Neural cell (in vitro differentiated cells): ENCODE results near the gene FBXO46. TPM values are rescaled to one million over a fixed set of nuclear protein-coding genes. Genes with fewer than 3 reads are reported as not detected.

Experiments used
- H2AFZ ChIP-seq: fragments of 200-600, 300-800 bp; sonication (generic), shearing (Covaris generic); 2 replicates; pipeline ENCODE4 v1.6.0; 2014; ENCODE audit warnings: low read depth, mild to moderate bottlenecking, antibody characterized with exemption, low read length, moderate library complexity
- H3F3A ChIP-seq: fragments of 200-600 bp; shearing (Covaris generic); 2 replicates; pipeline ENCODE4 v1.6.1; 2016; ENCODE audit warnings: mild to moderate bottlenecking, moderate library complexity, mixed read lengths, antibody characterized with exemption, low read length; ENCODE audit not compliant: insufficient read depth, poor library complexity, severe bottlenecking
- H3K27ac ChIP-seq: fragments of 200-600, 300-800 bp; sonication (generic), shearing (Covaris generic); 2 replicates; pipeline ENCODE4 v1.5.1; 2014; ENCODE audit warnings: mild to moderate bottlenecking, low read length, moderate library complexity
- H3K27me3 ChIP-seq: fragments of 300-800, 200-600 bp; sonication (generic), shearing (Covaris generic); 2 replicates; pipeline ENCODE4 v1.6.0; 2014; ENCODE audit warnings: mild to moderate bottlenecking, low read depth, low read length, moderate library complexity; ENCODE audit not compliant: insufficient read depth
- H3K36me3 ChIP-seq: fragments of 300-800, 200-600 bp; sonication (generic), shearing (Covaris generic); 2 replicates; pipeline ENCODE4 v1.5.1; 2014; ENCODE audit warnings: mild to moderate bottlenecking, antibody characterized with exemption, low read length, moderate library complexity; ENCODE audit not compliant: insufficient read depth
- H3K4me2 ChIP-seq: fragments of 300-800, 200-600 bp; sonication (generic), shearing (Covaris generic); 2 replicates; pipeline ENCODE4 v1.6.0; 2014; ENCODE audit warnings: mild to moderate bottlenecking, low read length
- H3K4me3 ChIP-seq: fragments of 300-800, 200-600 bp; sonication (generic), shearing (Covaris generic); 2 replicates; pipeline ENCODE4 v1.5.1; 2014; ENCODE audit warnings: mild to moderate bottlenecking, low read length, moderate library complexity
- H3K79me2 ChIP-seq: fragments of 200-600 bp; shearing (Covaris generic); replicated peaks from 2 replicates; pipeline ENCODE4 v1.6.0; 2014; ENCODE audit warnings: mild to moderate bottlenecking, low read length, moderate library complexity; ENCODE audit not compliant: insufficient read depth
- H3K9ac ChIP-seq: fragments of 300-800, 200-600 bp; sonication (generic), shearing (Covaris generic); 2 replicates; pipeline ENCODE4 v1.6.1; 2016; ENCODE audit warnings: mild to moderate bottlenecking, low read length, mixed read lengths
- H3K9me2 ChIP-seq: fragments of 200-600 bp; shearing (Covaris generic); 2 replicates; pipeline ENCODE4 v1.6.1; 2016; ENCODE audit warnings: mild to moderate bottlenecking, low read length, mixed read lengths; ENCODE audit not compliant: insufficient read depth
- H3K9me3 ChIP-seq: fragments of 200-600, 300-800 bp; sonication (generic), shearing (Covaris generic); 2 replicates; pipeline ENCODE4 v1.6.1; 2016; ENCODE audit warnings: mild to moderate bottlenecking, mixed run types, low read length, moderate library complexity, mixed read lengths
- H4K20me1 ChIP-seq: fragments of 200-600 bp; shearing (Covaris generic); 2 replicates; pipeline ENCODE4 v1.6.1; 2016; ENCODE audit warnings: mild to moderate bottlenecking, mixed run types; ENCODE audit not compliant: insufficient read depth
- CTCF ChIP-seq: fragments of 450-650 bp; IDR thresholded peaks from 2 replicates; pipeline ENCODE4 v1.5.1; 2014; ENCODE audit warnings: antibody characterized with exemption, mild to moderate bottlenecking, moderate library complexity; ENCODE audit not compliant: poor library complexity, severe bottlenecking
- EP300 ChIP-seq: fragments of 450-650 bp; conservative IDR thresholded peaks from 2 replicates; pipeline ENCODE4 v1.6.1; 2014; ENCODE audit warnings: antibody characterized with exemption, mild to moderate bottlenecking, moderate library complexity; ENCODE audit not compliant: poor library complexity, severe bottlenecking
- EZH2 ChIP-seq: fragments of 200-600, 300-800 bp; shearing (Covaris generic), sonication (generic); IDR thresholded peaks from 2 replicates; pipeline ENCODE4 v1.6.1; 2014; ENCODE audit warnings: antibody characterized with exemption, low read length, borderline replicate concordance, mild to moderate bottlenecking; ENCODE audit not compliant: insufficient read depth, poor library complexity, severe bottlenecking
- MXI1 ChIP-seq: fragments of 450-650 bp; conservative IDR thresholded peaks from 2 replicates; pipeline ENCODE4 v1.6.1; 2014; ENCODE audit warnings: antibody characterized with exemption, mild to moderate bottlenecking; ENCODE audit not compliant: poor library complexity, severe bottlenecking
- POLR2AphosphoS5 ChIP-seq: IDR thresholded peaks from 2 replicates; pipeline ENCODE4 v1.6.1; 2012
- RAD21 ChIP-seq: fragments of 450-650 bp; conservative IDR thresholded peaks from 2 replicates; pipeline ENCODE4 v1.6.1; 2014; ENCODE audit warnings: antibody characterized with exemption, mild to moderate bottlenecking, moderate library complexity
- REST ChIP-seq: IDR thresholded peaks from 2 replicates; pipeline ENCODE4 v1.6.1; 2012; ENCODE audit warnings: borderline replicate concordance
- SMC3 ChIP-seq: fragments of 450-650 bp; conservative IDR thresholded peaks from 2 replicates; pipeline ENCODE4 v1.6.1; 2014; ENCODE audit warnings: antibody characterized with exemption, mild to moderate bottlenecking, moderate library complexity; ENCODE audit not compliant: poor library complexity
- TAF1 ChIP-seq: IDR thresholded peaks from 2 replicates; pipeline ENCODE4 v1.6.1; 2012; ENCODE audit warnings: low read depth
- polyA plus RNA-seq: library from polyadenylated mRNA; depleted of rRNA; stranded (reverse); fragments of >200 nt; gene quantifications from 2 replicates; pipeline ENCODE4 v1.2.3, GENCODE V29; 2014

FBXO46 gene
- polyA plus RNA-seq, 1 donor from 2014 or later: 12.5 TPM

- H3K9ac ChIP-seq: no peak overlapping the region
- H3K79me2 ChIP-seq: no peaks in the 10 kb centered on the region
- H3K9me3 ChIP-seq: no peaks in the 10 kb centered on the region
- peaks cover 43% of the 10 kb centered on the region for H3K27me3 ChIP-seq
- no peaks in the 10 kb centered on the region for H3F3A ChIP-seq
- TF ChIP-seq POLR2AphosphoS5 (no peak), EZH2 (no peak), SMC3 (no peak), REST (no peak), MXI1 (no peak), RAD21 (no peak), CTCF (no peak), TAF1 (no peak), EP300 (no peak)
- no peaks in the 10 kb centered on the region for H4K20me1 ChIP-seq
- no peaks in the 10 kb centered on the region for H3K9me2 ChIP-seq
- no peak overlapping the region for H3K4me2 ChIP-seq
- peak overlapping the region; percentile 28 for H3K4me3 ChIP-seq
- no peak overlapping the region for H3K27ac ChIP-seq
- H2AFZ ChIP-seq: no peak overlapping the region
- H3K36me3 ChIP-seq: no peaks in the 10 kb centered on the region
Observed at GRCh38 chr19:45670670-45671453, 59.8 kb downstream of the FBXO46 start.

GRCh38 chr19:45668342-45668871, 62.3 kb downstream of the FBXO46 start:
- Histone ChIP-seq H3K9ac (peak overlapping the region; percentile 75), H2AFZ (peak overlapping the region; percentile 46), H4K20me1 (no peaks in the 10 kb centered on the region), H3F3A (no peaks in the 10 kb centered on the region), H3K27ac (peak overlapping the region; percentile 78), H3K9me2 (no peaks in the 10 kb centered on the region), H3K79me2 (no peaks in the 10 kb centered on the region), H3K9me3 (no peaks in the 10 kb centered on the region), H3K36me3 (no peaks in the 10 kb centered on the region), H3K4me2 (peak overlapping the region; percentile 38), H3K27me3 (peaks cover 43% of the 10 kb centered on the region), H3K4me3 (peak overlapping the region; percentile 68)
- no peak for TF ChIP-seq POLR2AphosphoS5
- peak; percentile 4 for TF ChIP-seq MXI1
- TF ChIP-seq RAD21: no peak
- no peak for TF ChIP-seq SMC3
- TF ChIP-seq EP300: no peak
- peak; percentile 36 for TF ChIP-seq REST
